NCI-H2171 treated with DMSO at 0.1 percent for 48 hours (cell line): Measurements from ENCODE around the gene TP63.
"Not testable (repeated sequence)": the region's sequence is repeated elsewhere in the genome, so short reads cannot be mapped to it uniquely, and the experiment has no call there.

Experiments
- DNase-seq: peaks from one replicate; lab custom pipeline; 2025; lab: John Stamatoyannopoulos, UW

TP63 gene

DNA sequence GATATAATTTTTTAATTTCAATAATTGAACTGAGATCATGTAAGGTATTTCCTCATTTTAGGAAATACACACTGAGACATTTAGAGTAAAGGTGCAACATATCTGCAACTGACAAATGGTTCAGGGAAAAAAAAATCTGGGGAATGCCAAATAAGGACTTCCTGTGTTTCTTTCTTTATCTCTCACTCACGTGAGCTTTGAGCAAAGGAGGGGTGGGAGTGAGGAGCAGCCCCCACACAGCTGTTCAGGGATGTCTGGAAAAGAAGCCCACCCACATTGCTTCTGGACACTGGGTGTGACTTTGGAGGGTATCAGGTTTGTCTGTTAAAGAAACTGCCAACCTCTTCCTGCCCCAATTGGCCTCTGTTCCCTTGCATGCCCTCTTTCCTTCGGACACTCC lies 5.6 kb upstream of the TP63 start:
- DNase-seq: peak; percentile 54

DNA sequence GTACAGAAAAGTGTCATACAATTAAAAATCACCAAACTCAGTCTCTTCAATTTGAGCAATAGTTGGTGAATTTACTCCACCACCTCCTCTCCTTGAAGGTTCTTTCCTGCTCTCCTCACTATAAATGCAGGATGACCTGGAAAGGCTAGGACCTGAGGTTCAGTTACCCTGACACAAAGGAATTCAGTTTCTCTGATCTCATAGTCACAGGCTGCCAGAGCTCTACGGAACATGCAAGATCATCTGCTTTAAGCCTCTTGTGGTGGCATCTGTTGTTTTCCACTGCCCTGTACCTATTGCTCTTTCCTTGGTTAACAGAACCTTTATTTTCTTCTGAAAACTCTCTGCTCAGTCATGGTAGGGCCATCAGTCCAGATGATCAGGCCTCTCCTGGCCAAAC lies 4.9 kb upstream of the TP63 start:
- no peak for DNase-seq

DNA sequence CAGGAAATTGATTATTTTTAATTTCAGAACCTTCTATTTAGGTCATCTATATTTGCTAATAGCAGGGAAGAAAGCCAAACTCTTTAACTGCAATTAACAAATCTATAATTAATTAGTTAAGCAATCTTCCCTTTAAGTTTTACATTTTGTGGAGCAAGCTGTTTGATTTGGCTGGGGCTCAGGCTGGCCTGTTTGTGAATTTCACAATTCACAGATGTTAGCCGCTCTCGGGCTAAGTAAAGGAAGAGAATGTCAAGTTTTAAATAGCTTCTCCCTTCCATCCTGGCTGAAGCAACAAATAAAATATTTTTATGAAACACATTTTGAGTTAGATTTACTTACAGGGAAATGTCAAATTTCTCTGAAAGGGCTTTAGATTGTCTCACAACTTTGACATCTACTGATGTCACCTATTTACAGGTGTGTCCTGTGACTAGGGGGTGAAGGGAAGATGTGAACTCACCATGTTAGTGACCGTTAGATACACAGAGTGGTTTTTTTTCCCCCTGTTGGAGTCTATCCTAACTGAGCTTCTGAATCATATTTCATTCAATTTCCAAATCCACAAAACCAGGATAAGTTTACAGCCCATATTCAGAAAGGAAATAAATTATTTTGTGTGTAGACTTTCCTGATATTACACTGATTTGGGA lies 1.3 kb upstream of the TP63 start:
- DNase-seq: no peak

DNA sequence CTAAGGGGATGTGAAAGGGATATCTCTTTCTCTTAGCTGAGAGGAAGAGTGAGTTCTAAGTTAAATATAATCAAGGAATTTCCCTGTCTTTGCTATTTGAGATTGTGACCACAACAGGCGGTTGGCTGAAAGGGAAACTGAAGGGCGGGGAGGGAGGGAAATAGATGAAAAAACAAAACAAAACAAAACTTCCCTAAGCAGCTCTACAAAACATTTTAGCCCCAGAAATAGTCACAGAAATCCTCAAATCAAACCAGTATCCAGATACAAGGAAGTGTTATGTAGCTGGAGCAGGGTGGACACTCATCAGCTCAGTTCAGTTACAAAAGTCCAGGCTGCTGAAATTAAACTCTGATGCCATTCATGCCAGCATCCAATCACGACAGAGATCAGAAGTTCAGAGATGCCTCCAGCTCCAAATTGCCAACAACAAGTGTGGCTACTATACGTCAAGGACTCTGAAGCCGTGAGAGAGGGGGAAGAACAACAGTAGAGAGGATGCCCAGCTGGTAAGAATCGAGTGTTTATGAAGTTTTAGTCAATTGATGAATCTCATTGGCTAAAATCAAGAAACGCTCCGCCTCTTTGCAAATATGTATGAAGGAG lies 319 bp upstream of the TP63 start:
- DNase-seq: no peak

- no peak for DNase-seq
Measured at GRCh38 chr3:189631409-189631808, 220 bp downstream of the TP63 start.

DNA sequence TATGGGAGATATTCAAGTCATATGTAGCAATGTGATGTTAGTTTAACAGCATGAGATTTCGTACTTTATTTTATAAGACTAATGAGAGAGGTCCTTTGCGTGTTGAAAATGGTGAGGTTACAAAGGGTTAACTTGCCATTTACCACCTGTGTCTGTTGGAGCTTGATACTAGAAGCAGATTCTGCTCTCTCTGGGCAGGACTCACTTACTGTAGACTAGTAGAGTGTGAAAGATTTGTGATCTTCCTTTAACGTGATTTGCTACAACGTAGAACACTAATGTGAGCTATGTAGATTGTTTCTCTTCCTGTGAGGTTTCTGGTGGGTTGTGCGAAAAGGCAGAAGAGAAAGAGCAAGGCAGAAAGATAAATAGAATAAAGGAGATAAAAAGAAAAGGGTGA lies 1.1 kb downstream of the TP63 start:
- no peak for DNase-seq

DNA sequence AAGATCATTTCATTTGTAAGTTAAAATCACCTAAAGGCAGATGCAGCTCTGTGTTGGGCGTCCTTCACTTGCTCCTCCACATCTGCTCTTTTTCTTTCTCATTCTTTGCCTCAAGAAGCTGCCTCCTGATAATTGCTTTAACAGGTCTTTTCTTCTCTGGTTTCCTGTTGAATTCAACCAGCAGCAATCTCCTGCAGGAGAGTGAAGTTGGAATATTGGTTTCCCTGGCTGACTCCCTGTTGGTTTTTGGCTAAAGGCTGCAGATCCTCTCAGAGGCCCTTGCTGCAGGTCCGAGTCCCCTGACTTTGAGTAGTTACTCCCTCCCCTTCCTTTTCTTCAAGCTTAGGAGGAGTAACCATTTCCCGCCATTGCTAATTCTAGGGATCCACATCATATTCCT lies 4.2 kb downstream of the TP63 start:
- no peak for DNase-seq

- DNase-seq: no peak
Measured at GRCh38 chr3:189636048-189636447, 4.9 kb downstream of the TP63 start.

DNA sequence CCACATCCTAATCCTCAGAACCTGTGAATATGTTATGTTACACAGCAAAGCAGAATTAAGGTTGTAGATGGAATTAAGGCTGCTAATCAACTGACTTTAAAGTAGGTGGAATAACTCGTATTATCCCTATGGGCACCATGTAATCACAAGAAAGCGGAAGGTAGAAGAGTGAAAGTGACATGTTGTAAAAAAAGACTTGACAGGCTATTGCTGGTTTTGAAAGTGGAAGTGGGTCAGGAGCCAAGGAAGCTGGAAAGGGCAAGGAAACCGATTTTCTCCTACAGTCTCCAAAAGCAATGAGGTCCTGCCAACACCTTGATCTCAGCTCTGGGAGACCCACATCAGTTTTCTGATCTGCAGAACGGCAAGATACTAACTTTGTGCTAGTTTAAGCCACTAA lies 6.6 kb downstream of the TP63 start:
- DNase-seq: no peak

GRCh38 chr3:189638276-189639031 lies 7.3 kb downstream of the TP63 start:
- no peak for DNase-seq

GRCh38 chr3:189641776-189642175 lies 10.6 kb downstream of the TP63 start:
- DNase-seq: no peak

- DNase-seq: no peak
Measured at GRCh38 chr3:189646853-189647542, 15.8 kb downstream of the TP63 start.

GRCh38 chr3:189652042-189652441 lies 20.9 kb downstream of the TP63 start:
- DNase-seq: no peak

DNA sequence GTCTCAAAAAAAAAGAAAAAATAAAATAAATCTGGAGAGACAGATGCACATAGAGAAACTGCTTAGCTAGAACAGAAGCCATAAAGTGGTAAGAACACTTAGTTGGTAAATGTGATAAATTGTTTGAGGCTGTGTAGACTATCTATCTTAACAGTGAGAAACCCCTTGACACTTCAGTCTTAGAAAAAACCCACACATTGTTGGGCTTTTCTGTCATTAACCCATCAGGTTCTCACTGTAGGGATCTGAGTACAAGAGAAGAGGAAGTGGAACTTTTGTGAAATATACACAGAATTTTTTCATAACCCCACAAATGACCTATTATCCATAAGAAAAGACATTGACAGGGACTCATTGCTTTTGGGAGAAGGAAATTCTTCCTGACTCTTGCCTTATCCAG lies 24.4 kb downstream of the TP63 start:
- DNase-seq: no peak

DNA sequence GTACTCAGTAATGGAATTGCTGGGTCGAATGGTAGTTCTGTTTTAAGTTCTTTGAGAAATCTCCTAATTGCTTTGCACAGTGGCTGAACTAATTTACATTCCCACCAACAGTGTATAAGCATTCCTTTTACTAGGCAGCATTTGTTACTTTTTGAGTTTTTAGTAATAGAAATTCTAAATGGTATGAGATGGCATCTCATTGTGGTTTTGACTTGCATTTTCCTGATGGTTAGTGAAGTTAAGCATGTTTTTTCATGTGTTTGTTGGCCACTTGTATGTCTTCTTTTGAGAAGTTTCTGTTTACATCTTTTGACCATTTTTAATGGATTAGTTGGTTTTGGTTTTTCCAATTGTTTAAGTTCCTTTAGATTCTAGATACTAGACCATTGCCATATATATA lies 28.4 kb downstream of the TP63 start:
- no peak for DNase-seq

DNA sequence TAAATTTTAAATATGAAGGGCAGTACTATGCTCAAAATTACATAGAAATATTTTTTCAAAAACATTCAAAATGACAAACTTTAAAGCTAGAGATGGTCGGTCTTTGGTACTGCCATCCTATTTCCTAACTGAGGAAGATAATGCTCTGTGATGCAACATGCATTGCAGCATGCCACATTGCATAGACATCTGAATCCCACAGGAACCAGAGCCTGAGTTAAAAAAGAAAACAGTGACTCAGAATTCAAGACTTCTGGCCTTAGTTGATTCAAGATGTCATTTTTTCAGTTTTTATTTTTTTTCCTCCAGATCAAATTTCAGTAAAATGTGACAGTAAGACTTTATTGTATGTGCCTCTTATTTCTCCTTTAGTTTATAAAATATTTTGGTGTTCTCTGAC lies 33.1 kb downstream of the TP63 start:
- DNase-seq: peak; percentile 93

DNA sequence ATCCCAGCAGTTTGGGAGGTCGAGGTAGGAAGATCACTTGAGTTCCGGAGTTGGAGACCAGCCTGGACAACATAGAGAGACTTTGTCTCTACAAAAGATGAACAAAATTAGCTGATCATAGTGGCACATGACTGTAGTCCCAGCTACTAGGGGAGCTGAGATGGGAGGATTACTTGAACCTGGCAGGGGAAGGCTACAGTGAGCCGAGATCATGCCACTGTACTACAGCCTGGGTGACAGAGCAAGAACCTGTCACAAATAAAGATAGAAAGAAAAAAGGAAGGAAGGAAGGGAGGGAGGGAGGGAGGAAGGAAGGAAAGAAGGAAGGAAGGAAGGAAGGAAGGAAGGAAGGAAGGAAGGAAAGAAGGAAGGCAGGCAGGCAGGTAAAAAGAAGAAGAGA lies 41.2 kb downstream of the TP63 start:
- not testable (repeated sequence) for DNase-seq

GRCh38 chr3:189673535-189673934 lies 42.3 kb downstream of the TP63 start:
- no peak for DNase-seq

- DNase-seq: no peak
Measured at GRCh38 chr3:189674249-189674913, 43.2 kb downstream of the TP63 start.

DNA sequence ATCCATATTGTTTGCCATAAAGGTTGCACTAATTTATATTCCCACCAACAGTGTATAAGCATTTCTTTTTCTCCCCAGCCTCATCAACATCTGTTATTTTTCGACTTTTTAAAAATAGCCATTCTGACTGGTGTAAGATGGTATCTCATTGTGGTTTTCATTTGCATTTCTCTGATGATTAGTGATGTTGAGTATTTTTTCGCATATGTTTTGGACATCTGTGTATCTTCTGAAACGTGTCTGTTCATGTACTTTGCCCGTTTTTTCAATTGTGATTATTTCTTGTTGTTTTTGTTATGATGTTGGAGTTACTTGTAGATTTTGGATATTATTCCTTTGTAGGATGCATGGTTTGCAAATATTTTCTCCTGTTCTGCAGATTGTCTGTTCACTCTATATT lies 46.5 kb downstream of the TP63 start:
- DNase-seq: peak; percentile 78

GRCh38 chr3:189680723-189681122 lies 49.5 kb downstream of the TP63 start:
- no peak for DNase-seq

DNA sequence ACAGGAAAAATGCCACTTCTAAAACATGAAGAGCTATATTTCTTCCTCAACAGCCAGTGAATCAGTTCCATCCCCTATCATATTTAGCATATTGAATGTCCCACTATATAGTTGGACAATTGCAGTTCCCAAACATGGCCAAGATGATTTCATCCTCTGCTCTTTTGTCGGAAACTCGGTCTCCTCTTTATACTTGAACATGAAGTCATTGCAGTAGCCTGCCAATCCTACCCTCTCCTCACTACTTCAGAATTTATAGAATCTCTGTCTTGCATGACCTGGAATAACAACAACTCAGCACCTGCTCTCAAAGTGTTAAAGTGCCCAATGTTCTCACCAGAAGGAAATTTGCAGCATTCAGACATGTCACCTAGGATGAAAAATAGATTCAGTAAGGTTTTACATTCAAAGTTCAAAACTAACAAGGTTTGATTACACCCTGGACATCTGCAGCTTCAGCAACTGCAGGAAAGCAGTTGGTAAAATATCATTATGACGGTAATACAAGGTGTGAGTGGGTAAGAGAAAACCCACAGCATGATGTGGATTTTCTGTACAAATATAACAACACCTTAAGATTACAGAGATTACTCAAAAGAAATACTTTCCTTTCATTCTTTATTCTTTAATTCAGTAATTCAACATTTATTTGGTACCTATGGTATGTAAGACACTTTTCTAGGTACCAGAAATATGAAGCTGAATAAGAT lies 52.5 kb downstream of the TP63 start:
- peak; percentile 18 for DNase-seq
